Activated T-cell treated with anti-CD3 and anti-CD28 coated beads for 4 hours (primary cell): ENCODE measurements around the gene NBEAL2.

Experiments used
- DNase-seq: peaks from one replicate; pipeline ENCODE4 v3.0.0-alpha.2; 2020

Gene NBEAL2, protein sequence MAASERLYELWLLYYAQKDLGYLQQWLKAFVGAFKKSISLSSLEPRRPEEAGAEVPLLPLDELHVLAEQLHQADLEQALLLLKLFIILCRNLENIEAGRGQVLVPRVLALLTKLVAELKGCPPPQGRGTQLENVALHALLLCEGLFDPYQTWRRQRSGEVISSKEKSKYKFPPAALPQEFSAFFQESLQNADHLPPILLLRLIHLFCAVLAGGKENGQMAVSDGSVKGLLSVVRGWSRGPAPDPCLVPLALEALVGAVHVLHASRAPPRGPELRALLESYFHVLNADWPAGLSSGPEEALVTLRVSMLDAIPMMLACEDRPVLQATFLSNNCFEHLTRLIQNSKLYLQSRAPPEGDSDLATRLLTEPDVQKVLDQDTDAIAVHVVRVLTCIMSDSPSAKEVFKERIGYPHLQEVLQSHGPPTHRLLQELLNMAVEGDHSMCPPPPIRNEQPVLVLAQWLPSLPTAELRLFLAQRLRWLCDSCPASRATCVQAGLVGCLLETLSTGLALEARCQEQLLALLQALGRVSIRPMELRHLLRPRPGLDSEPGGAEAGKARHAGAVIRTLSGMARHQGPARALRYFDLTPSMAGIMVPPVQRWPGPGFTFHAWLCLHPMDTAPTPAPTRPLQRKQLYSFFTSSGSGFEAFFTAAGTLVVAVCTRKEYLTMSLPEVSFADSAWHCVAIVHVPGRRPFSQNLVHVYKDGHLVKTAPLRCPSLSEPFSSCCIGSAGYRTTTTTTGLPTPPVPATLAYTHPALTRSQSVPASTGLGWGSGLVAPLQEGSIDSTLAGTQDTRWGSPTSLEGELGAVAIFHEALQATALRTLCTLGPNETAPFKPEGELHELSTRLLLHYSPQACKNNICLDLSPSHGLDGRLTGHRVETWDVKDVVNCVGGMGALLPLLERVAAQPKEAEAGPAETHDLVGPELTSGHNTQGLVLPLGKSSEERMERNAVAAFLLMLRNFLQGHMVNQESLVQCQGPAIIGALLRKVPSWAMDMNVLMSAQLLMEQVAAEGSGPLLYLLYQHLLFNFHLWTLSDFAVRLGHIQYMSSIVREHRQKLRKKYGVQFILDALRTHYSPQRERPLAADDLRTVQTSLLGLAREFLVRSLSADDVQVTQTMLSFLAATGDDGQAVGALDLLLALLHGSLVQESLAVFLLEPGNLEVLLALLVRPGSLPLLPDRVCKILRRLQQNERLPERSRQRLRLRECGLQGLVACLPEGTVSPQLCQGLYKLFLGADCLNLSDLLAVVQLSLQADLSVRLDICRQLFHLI (N-terminal part only)

DNA sequence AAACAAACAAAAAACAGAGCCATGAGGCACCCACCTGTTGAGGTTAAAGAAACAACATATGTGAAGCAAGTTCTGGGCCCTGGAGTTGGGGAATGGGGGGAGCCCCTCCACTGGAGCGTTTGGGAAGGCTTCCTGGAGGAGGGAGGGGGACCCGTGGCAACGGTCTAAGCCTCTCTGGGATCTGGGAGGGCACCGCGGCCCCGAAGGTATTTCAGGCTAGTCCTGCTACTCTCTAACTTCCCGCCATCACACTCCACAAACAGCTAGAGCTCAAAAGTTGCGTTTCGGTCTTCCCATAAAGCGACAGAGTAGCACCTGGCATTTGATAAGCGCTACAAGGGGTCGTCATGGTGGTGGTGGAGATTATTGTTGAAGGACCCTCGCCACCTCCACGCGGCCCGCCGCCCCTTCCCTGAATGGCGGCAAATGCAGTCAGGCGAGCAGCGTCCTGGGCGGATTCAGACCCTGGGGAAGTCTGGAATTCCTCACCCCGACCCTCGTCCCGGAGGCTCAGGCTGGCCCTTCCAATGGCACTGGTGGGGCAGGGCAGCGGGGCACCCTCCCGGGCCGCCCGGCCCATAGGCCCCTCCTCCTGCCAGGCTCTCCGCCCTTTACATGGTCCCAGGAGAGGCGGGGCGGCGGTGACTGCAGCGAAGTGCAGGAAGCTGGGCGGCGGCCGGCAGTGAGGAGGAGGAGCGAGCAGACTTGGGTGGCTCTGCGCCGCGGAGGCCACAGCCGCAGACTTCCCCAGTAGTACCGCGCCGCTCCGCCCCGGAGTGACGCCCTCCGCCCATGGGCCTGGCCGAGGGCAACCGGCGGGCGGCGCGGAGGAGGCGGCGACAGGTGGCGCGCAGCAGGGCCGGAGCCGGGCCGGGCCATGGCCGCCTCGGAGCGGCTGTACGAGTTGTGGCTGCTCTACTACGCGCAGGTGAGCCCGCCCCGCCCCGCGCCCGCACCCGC lies at the start of gene NBEAL2:
NBEAL2 (plus strand) TSS at position 682 of the 960 bp plus-strand sequence; CDS start at position 878, 196 bp downstream.
- DNase-seq = peak; percentile 91

DNA sequence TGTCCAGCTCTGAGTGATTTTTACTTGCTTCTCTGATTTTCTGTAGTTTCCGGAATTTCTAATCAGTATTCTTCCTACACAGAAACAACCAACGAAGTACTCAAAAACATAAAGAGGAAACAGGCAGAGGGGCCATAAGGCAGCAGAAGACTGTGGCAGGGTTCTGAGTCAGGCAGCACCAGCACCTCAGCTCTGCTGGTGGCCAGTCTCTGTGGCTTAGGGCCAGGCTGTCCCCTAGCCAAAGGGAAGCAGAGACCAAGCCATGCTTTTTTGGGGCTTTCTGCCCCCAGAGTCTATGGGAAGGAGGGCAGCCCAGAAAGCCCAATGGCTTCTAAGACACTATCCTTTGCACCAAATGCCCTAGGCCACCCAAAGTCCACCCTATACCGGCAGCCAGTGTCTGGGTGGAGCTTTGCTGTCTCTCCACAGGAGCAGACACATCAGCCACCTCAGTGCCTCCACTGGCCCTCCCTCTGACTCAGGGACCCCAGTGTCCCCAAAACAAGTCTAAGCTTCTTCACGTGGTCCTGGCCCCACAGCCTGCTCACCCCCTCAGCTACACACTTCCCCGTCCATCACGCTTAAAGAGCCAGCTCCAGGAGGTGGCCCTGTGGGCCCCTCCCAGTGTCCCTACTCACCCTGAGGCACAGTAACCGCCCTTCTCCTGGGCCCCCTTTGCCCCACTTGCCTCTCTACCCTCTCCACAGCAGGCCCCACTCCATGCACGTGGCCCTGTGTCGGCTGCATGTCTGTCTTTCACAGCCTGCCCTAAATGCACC lies 49.1 kb upstream of the NBEAL2 start:
- no peak for DNase-seq

DNA sequence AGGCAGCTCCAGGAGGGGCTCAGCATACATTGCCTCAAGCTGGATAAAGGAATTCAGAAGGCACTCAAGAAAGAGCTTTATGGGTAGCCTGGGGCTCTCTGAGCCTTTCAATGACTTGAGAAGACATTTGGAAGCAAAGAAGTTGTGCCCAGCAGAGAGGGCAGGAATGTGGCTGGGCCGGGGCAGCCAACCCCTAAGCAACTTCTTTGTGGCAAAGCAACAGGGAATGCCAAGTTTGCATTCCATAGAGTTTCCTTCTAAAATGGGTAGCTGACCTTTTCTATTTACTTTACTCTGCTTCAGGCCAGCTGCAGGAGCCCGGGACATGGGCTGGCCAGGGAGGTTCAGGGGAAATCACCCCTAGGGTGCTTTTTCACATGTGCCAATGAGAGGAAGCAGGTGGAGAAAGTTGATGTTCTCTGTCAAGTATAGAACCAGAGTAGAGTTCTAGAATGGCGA lies 48.5 kb upstream of the NBEAL2 start:
- no peak for DNase-seq

DNA sequence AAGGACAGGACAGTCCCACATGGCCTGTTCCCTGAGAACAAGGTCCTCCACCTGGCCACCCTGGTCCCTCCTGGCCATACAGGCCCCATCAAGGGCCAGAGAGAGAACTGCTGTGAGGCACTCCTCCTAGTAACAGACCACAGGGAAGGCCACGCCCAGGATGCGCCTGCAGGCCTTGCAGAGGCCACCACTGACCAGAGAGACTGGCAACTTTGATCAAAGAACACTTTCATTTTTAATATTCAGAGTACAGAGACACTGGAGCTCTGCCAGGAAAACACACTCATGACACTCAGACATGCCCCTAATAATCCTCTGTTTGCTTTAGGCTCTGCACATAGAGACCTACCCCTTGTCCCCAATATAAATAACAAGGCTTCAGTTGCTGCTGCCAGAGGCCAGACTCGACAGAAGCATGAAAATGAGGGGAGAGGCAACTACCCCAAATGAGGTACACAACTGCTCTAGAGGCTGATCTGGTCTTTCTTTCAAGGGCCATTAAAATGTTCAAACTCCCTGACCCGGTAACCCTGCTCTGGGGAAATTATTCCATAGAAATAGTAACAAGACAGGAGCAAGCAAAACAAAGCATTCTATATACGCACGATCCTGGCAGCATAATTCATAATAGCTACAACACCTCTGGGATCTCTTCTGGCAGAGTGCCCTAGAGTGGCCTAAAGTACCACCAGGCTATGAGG lies 47.7 kb upstream of the NBEAL2 start:
- no peak for DNase-seq

DNA sequence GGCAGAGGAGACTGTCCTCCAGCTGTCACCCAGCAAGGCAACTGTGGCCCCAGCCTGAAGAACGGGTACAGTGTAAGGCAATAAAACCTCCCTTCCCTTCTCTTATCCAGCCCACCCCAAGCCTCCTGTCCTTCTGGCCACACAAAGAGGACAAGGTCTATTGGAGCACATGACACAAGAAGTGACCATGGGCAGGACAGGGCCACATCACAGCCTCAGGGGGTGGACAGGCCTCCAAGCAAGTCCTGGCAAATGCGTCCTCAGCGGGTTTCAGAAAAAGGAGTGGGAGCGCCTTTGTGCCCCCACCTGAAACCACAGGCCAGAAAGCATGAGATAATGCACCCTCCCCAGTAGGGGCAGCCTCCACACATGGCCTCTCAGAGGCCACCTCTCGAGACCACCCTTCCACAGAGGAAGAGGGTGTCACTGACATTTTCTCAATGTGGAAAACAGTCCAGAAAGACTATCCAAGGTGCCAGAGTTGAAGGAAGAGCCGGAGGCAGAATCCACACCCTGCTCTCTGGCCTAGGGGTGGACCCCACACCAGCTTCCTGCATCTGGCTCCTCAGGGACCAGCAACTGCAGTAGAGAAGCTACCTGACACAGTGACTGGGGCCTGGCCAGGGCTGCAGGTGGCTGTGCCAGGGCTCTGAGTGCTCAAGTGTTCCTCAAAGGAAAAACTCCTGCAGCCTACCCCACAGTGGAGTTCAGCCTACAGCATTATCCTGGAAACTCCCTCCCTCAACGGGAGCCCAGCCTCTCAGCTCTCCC lies 46.8 kb upstream of the NBEAL2 start:
- DNase-seq = no peak

DNA sequence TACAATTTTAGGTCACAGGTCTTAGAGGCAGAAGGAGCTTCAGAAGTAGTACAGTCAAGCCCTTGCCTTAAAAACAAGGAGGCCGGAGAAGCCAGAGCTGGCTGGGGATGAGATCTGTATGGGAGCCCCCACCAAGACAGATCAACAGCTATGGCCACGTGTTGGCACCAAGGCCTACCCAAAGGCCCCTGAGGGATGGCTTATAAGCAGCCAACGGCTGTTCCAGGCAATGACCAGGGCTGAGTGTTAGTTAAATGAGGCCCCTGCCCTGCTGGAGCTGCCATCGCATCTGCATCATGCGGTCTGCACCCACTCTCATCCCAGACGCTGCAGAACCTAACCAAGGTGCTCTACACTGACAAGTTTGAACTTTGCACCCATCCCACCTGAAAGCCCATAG lies 46.2 kb upstream of the NBEAL2 start:
- no peak for DNase-seq

DNA sequence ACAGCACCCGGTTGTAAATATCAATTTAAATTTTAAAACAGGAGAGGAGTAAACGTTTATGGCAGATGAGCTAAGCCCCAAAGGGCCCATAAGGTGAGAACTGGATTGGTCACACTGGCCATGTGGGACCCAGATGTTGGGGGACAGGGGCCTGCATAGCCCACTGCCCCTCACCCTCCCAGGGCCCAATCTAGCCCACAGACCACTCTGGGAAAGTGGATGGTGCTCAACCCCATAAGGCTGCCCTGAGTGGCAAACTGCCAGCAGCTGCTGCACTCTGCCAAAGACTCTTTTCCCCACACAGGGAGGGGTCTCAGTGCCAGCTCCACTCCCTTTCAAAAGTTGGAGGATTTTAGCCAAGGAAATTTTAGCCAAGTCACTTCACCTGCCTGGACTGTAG lies 45.4 kb upstream of the NBEAL2 start:
- no peak for DNase-seq

DNA sequence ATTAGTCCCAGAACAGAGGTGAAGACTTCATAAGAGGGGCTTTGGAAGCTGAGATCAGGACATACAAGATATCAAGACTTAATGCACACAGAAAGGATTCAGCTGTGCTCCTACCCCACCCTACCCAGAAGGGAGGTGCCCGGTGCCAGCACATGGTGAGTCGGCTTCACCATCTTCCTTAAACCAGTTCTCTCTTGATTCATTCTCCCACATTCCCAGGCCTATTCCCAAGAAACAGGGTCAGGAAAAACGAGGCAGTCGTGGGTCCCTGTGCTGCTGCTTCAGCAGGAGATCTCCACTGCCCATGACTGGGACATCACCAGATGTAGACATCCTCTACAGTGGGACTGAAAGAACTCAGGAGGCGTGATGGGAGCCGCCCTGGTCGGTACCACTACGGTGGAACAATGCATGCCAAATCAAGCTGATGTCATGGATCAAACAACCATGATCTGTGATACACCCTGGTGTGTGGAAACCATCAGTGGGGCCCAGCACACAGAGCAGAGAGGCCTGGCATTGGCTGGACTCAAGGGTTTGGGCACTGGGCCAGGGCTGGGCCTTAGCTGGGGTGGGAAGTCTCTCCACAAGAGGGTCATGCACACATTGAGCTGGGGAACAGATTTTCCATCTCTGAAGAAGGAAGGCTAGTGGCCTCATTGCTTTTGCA lies 44.8 kb upstream of the NBEAL2 start:
- DNase-seq = no peak

DNA sequence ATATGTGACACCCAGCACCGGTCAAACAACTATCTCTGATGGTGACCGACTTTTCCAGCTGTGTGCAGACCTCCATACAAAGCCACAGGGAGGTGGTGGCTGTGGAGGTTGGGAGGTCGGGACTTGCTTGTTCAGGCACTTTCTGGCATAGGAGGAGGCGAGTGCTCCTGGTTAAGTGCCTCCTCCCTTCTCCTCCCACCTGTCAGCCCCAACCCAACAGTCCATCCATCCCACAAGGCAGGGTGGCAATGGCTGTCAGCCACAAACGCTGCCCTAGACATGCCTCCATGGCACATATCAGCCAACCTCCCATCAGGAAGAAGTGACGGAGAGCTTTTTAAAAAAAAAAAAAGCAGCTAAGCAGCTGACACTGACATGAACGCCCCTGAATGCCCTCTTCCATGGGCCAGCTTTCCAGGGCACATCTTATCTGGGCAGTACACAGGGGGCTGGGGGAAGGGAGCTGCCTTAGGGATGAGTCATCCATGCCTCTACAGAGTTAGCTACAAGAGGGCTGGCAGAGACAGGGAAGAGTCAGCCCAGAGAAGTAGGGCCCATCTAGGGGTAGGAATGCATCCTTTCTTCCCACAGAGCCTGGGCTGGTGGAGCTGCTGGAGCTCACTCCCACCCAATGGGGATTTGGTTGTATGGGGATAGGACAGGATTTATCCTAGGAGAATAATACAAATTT lies 44.2 kb upstream of the NBEAL2 start:
- DNase-seq = no peak

DNA sequence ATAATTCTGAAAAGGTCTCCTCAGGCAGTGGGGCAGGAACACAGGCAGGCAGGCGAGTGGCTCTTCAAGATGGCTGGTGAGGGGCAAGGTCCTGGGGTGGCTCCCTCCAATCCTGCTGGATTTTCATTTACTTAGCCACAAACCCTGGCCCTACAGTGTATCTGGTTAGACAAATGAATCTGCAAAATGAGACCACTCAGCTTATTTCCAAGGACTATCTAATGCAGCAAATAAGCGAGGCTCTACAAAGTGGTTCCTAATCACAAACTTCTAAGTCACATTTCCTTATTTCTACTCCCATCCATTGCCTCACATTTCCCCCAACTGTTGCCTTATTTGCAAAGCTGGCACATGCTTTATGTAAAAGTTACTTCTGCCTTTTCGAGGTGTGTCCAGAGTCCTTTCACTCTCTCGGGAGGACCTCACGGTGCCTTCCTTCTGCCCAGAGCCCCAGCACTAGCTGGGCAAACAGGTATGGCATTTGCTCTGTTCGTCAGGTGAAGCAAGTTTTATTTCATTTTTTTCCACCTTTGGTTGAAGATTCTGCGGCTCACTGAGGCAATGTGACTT lies 43.4 kb upstream of the NBEAL2 start:
- no peak for DNase-seq

DNA sequence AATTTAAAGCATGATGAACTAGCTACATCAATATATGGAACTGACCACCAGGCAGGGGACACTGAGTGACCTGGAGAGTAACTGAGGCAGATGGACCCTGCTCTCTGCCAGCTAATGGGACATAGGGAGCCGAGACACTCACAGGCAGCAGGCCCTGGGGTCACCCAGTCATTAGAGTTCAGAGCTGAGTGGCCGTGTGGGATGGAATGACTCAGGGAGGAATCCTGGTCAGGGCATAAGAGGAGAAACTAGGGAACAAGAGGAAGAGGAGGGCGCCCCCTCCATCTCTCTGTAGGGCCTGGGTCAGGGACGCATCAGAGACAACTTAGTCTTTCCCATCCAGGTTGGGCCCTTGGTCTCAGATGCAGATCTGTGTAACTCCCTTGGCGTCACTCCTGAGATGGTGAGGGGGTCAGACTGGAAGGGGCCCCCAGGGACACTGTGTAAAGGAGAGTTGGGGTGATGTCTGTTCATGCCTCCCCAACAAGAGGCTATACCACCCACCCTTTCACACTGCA lies 42.7 kb upstream of the NBEAL2 start:
- no peak for DNase-seq

DNA sequence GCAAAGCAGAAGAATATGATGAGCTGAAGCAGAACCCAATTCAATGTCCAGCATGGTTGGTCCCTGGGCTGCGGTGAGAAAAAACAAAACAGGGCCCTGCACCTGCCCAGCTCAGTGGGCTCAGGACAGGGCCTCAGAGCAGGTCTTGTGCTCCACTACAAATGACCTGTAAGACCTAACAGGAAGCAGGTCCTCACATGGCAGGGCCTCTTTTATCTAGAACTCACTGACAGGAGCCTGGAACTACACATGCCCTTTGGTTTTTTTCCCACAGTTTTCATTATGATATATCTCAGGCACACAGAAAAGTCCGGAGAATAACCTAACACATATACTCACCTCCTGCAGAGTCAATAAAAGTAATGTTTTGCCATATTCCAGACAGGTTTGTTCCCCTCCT lies 41.3 kb upstream of the NBEAL2 start:
- no peak for DNase-seq

DNA sequence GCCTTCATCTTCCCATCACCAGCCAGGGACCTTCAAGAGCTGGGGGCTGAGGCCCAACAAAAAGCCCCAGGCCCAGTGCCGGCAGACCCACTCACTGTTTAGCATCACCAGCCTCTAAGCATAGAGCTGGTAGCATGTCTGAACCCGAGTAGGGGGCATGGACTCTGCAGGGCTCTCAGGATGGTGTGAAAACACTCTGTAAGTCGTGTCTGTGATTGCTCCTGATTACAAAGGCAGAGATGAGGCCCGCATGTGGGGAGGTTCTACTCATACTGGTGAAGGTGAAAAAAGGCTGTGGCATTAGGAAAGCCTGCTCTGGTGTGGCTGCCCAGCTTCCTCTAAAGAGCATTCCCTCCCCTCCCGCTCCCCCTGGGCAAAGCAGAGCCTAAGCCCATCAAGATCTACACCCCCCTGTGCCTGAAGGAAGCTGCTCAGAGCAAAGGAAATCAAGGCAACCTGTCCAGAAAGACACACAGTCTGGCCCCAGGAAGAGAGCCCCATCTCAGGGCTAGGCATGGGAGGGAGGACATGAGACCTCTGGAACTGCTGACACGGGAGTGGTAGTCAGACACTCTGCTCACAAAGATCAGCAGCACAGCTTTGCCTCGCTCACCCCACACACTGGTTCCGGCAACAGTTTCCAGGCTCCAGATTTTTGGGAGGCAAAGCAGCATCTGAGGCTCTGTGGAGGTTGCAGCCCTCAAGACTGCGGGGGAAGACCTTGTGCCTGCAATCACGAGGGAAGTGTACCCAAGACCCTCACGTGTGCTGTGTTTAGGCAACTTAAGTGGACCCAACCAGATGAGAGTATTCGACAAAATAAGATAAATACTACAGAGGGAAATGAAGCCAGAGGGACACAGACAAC lies 39.7 kb upstream of the NBEAL2 start:
- no peak for DNase-seq

DNA sequence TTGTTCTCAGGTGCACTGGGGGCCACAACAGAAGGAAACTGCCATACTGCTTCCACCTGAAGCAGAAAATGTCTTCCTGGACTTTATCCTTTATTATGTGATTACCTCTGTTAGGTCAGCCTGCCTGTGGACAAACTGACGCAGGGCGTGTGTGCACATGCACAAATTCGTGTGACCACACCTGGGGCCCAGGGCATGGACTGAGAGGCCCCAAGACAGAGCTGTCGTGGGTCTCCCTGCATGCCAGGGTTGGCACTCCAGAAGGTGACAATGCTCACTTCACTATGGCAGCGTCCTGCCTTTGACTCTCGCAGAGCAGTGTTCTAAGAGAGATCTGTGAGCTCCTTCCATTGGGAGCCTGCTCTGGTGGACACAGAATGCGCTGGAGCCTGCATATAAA lies 37.4 kb upstream of the NBEAL2 start:
- no peak for DNase-seq

DNA sequence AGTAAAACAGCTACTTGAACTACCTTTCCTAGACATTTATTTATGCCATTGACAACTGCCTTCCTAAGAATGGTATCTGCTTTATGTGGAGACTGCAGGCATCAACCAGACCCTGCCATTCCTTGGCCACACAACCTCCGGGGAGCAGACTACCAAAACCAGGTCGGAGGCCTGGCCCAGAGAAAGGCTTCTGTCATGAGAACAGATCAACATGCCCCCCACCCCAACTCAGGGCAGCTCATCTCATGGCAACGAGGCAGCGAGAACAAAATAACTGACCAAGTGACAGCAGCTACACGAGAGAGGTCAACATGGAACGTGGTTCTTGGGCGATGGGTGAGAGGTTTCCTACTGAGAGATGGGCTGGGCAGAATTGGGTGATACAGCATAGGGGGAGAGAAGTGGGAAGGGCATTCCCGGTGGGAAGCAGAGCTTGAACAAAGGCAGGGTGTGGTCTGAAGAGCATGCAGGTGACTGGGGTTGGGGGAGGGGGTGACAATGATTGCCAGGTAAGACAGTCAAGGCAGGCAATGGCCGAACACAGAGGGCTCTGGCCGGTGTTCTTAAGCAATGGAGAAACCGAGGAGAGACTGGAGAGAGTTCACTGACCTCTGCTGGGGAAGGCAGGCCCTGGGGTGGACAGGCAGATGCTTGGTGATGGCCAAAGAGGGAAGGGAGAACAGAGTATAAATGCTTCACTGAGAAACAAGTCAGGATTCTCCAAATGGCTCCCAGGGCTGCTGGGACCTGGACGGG lies 36.8 kb upstream of the NBEAL2 start:
- DNase-seq = no peak
